Nephron (organoid): ENCODE measurements around the gene GNA15.
A peak's percentile ranks its signal among the peaks of the same experiment; 100 is the strongest.

Experiments
- H3K27ac Mint-ChIP-seq, 3 experiments: 2 replicates each; pipeline ENCODE4 v1.8.0; 2020; ENCODE audit warnings: mixed read lengths in 3 of 3, mild to moderate bottlenecking in 2 of 3, moderate library complexity in 1 of 3
- H3K27me3 Mint-ChIP-seq: 2 replicates; pipeline ENCODE4 v1.8.0; 2021; ENCODE audit warnings: low read depth, mild to moderate bottlenecking, moderate library complexity, mixed read lengths
- H3K36me3 Mint-ChIP-seq: 2 replicates; pipeline ENCODE4 v1.8.0; 2020; ENCODE audit warnings: low read depth, mixed read lengths
- H3K4me1 Mint-ChIP-seq: 2 replicates; pipeline ENCODE4 v1.8.0; 2020; ENCODE audit warnings: mixed read lengths
- H3K4me3 Mint-ChIP-seq, 3 experiments: 2 replicates each; pipeline ENCODE4 v1.8.0; 2020; ENCODE audit warnings: mild to moderate bottlenecking in 3 of 3, mixed read lengths in 3 of 3, moderate library complexity in 2 of 3
- H3K9me3 Mint-ChIP-seq: 2 replicates; pipeline ENCODE4 v1.8.0; 2020; ENCODE audit warnings: mixed read lengths
- CTCF ChIP-seq, 3 experiments: fragments of 200-600 bp; sonication (generic); IDR thresholded peaks; one replicate each; pipeline ENCODE4 v1.5.0; 2021; ENCODE audit warnings: antibody characterized with exemption in 3 of 3; ENCODE audit not compliant: unreplicated experiment in 3 of 3

GNA15 gene

GRCh38 chr19:3210347-3211017, 74.6 kb downstream of the GNA15 start:
- H3K4me3 Mint-ChIP-seq: no peak overlapping the region
- H3K27me3 Mint-ChIP-seq: no peaks in the 10 kb centered on the region
- H3K36me3 Mint-ChIP-seq: no peaks in the 10 kb centered on the region
- peak; percentile 40 to 50 (median 43) for TF ChIP-seq CTCF (IDR thresholded peaks at IDR 0.05; ENCODE audit: unreplicated experiment in 3 of 3)
- H3K4me1 Mint-ChIP-seq: no peaks in the 10 kb centered on the region
- H3K9me3 Mint-ChIP-seq: no peaks in the 10 kb centered on the region
- no peak overlapping the region for H3K27ac Mint-ChIP-seq

DNA sequence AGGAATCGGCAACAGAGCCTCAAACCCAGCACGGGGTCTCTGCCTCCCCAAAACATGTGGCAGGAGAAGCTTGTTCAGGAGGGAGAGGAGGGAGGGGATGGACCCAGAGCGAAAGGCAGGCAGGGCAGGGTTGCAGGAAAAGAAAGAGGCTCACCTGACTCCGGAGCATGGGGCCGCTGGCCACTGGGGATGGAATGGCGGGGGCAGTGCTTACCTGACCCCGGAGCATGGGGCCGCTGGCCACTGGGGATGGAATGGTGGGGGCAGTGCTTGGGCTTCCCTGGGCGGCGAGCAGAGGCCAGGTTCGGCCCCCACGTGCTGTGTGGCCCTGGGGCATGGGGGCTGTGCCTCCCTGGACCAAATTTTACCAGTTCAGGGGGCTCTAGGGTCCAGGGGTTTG, 75.4 kb downstream of the GNA15 start:
- no peaks in the 10 kb centered on the region for H3K27me3 Mint-ChIP-seq
- no peaks in the 10 kb centered on the region for H3K4me1 Mint-ChIP-seq
- no peak overlapping the region for H3K4me3 Mint-ChIP-seq
- H3K36me3 Mint-ChIP-seq: no peaks in the 10 kb centered on the region
- no peak overlapping the region for H3K27ac Mint-ChIP-seq
- no peaks in the 10 kb centered on the region for H3K9me3 Mint-ChIP-seq
- TF ChIP-seq CTCF (IDR thresholded peaks at IDR 0.05; ENCODE audit: unreplicated experiment in 3 of 3): no peak

GRCh38 chr19:3213159-3213558, 77.3 kb downstream of the GNA15 start:
- Mint-ChIP-seq H3K9me3 (no peaks in the 10 kb centered on the region), H3K27ac (no peak overlapping the region), H3K27me3 (no peaks in the 10 kb centered on the region), H3K4me1 (no peaks in the 10 kb centered on the region), H3K36me3 (no peaks in the 10 kb centered on the region), H3K4me3 (no peak overlapping the region)
- TF ChIP-seq CTCF (IDR thresholded peaks at IDR 0.05; ENCODE audit: unreplicated experiment in 3 of 3): no peak
